ENCODE results near the gene LRRFIP1. TPM values are rescaled to one million over a fixed set of nuclear protein-coding genes. Genes with fewer than 3 reads are reported as not detected.

The LRRFIP1 gene
- total and polyA plus RNA-seq, 2 of the 13 experiments (the other 11 are each of a cell fraction or from before 2014, with no cell fraction given), result 15.9 to 40.5 TPM

GRCh38 chr2:237625216-237625705, 2.1 kb upstream of the LRRFIP1 start (continued):
- no peak for TF ChIP-seq FUBP1 (CRISPR knock-in tag; IDR thresholded peaks at IDR 0.05; ENCODE audit: borderline replicate concordance)
- no peak for TF ChIP-seq ATF2 (CRISPR knock-in tag; IDR thresholded peaks at IDR 0.05)
- TF ChIP-seq ZNF432 (CRISPR knock-in tag; IDR thresholded peaks at IDR 0.05; ENCODE audit: borderline replicate concordance), result no peak
- TF ChIP-seq ZHX1 (CRISPR knock-in tag; IDR thresholded peaks at IDR 0.05; ENCODE audit: low read depth), result no peak
- TF ChIP-seq, protein P1, sequence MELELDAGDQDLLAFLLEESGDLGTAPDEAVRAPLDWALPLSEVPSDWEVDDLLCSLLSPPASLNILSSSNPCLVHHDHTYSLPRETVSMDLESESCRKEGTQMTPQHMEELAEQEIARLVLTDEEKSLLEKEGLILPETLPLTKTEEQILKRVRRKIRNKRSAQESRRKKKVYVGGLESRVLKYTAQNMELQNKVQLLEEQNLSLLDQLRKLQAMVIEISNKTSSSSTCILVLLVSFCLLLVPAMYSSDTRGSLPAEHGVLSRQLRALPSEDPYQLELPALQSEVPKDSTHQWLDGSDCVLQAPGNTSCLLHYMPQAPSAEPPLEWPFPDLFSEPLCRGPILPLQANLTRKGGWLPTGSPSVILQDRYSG (CRISPR knock-in tag; IDR thresholded peaks at IDR 0.05), result no peak
- no peak for TF ChIP-seq ZNF567 (CRISPR knock-in tag; IDR thresholded peaks at IDR 0.05; ENCODE audit: borderline replicate concordance)
- peak; percentile 77 for TF ChIP-seq RARA (CRISPR knock-in tag; IDR thresholded peaks at IDR 0.05)
- no peak for TF ChIP-seq ZFP37 (CRISPR knock-in tag; IDR thresholded peaks at IDR 0.05; ENCODE audit: borderline replicate concordance)
- TF ChIP-seq, protein P2, sequence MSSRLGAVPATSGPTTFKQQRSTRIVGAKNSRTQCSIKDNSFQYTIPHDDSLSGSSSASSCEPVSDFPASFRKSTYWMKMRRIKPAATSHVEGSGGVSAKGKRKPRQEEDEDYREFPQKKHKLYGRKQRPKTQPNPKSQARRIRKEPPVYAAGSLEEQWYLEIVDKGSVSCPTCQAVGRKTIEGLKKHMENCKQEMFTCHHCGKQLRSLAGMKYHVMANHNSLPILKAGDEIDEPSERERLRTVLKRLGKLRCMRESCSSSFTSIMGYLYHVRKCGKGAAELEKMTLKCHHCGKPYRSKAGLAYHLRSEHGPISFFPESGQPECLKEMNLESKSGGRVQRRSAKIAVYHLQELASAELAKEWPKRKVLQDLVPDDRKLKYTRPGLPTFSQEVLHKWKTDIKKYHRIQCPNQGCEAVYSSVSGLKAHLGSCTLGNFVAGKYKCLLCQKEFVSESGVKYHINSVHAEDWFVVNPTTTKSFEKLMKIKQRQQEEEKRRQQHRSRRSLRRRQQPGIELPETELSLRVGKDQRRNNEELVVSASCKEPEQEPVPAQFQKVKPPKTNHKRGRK (CRISPR knock-in tag; IDR thresholded peaks at IDR 0.05), result no peak
- TF ChIP-seq ZNF639 (CRISPR knock-in tag; conservative IDR thresholded peaks at IDR 0.05), result no peak
- TF ChIP-seq ZNF883 (CRISPR knock-in tag; IDR thresholded peaks at IDR 0.05; ENCODE audit: not compliant biosample characterization), result no peak
- TF ChIP-seq ZBTB3 (CRISPR knock-in tag; IDR thresholded peaks at IDR 0.05; ENCODE audit: borderline replicate concordance, low read depth), result no peak
- TF ChIP-seq, protein P3, sequence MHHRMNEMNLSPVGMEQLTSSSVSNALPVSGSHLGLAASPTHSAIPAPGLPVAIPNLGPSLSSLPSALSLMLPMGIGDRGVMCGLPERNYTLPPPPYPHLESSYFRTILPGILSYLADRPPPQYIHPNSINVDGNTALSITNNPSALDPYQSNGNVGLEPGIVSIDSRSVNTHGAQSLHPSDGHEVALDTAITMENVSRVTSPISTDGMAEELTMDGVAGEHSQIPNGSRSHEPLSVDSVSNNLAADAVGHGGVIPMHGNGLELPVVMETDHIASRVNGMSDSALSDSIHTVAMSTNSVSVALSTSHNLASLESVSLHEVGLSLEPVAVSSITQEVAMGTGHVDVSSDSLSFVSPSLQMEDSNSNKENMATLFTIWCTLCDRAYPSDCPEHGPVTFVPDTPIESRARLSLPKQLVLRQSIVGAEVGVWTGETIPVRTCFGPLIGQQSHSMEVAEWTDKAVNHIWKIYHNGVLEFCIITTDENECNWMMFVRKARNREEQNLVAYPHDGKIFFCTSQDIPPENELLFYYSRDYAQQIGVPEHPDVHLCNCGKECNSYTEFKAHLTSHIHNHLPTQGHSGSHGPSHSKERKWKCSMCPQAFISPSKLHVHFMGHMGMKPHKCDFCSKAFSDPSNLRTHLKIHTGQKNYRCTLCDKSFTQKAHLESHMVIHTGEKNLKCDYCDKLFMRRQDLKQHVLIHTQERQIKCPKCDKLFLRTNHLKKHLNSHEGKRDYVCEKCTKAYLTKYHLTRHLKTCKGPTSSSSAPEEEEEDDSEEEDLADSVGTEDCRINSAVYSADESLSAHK (CRISPR knock-in tag; IDR thresholded peaks at IDR 0.05; ENCODE audit: borderline replicate concordance), result no peak
- no peak for TF ChIP-seq ZNF749 (CRISPR knock-in tag; IDR thresholded peaks at IDR 0.05; ENCODE audit: borderline replicate concordance)
- no peak for TF ChIP-seq ZNF3 (CRISPR knock-in tag; IDR thresholded peaks at IDR 0.05)
- TF ChIP-seq NFYC (CRISPR knock-in tag; IDR thresholded peaks at IDR 0.05), result no peak

All from HepG2 (cell line).